Uterus (tissue), 2 donors: ENCODE data around the gene XYLT1.

Experiments
- CTCF ChIP-seq, 4 experiments: fragments of 200-600 bp in 2 of 4; fragments of 450-650 bp in 2 of 4; sonication (generic) in 2 of 4; IDR thresholded peaks; one replicate each; pipeline ENCODE4 v1.5.1; 2016 to 2019; ENCODE audit warnings: antibody characterized with exemption in 4 of 4, mild to moderate bottlenecking in 2 of 4, moderate library complexity in 1 of 4
- POLR2A ChIP-seq, 2 donors: fragments of 450-650 bp; IDR thresholded peaks; one replicate each; pipeline ENCODE4 v1.6.1; 2016; ENCODE audit warnings: antibody characterized with exemption in 2 of 2, mild to moderate bottlenecking in 1 of 2, moderate library complexity in 1 of 2

GRCh38 chr16:17227278-17227677 lies 243.5 kb downstream of the XYLT1 start:
- TF ChIP-seq CTCF (IDR thresholded peaks at IDR 0.05) (no peak), POLR2A (IDR thresholded peaks at IDR 0.05) (no peak)
